ENCODE results near the gene SUSD3. TPM values are rescaled to one million over a fixed set of nuclear protein-coding genes. Genes with fewer than 3 reads are reported as not detected.

Gene SUSD3
- total RNA-seq, 2 donors from 2014 or later, result 0.67 to 3.3 TPM

DNA sequence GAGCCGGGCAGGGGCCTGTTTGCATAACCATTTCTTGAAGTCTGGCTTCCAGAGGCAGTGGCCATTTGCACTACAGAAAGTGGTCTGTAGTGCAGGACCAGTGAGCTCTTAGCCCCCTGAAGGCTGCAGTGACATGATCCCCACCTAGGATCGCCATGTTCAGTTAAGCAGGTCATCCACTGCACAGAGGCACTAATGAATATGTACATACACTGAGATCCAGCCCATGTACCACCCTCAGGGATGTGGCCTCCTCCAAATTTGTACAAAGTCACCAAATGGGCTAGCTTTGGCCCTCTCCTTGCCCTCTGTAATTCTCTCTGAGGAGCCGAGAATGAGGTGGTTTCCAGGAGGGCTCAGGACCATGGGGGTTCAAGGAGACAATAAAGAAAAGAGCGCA is 8.3 kb upstream of the SUSD3 start:
- Mint-ChIP-seq H3K4me3 (no peak overlapping the region), H3K9me3 (no peaks in the 10 kb centered on the region), H3K27me3 (peaks cover 0 to 22% of the 10 kb centered on the region in 2 donors), H3K27ac (no peak overlapping the region), H3K36me3 (no peaks in the 10 kb centered on the region), H3K4me1 (ENCODE audit: low read depth in 2 of 2) (peaks cover 0 to 2% of the 10 kb centered on the region in 2 donors)
- DNase-seq (ENCODE audit: low spot score) (no peak), ATAC-seq (no peak)

DNA sequence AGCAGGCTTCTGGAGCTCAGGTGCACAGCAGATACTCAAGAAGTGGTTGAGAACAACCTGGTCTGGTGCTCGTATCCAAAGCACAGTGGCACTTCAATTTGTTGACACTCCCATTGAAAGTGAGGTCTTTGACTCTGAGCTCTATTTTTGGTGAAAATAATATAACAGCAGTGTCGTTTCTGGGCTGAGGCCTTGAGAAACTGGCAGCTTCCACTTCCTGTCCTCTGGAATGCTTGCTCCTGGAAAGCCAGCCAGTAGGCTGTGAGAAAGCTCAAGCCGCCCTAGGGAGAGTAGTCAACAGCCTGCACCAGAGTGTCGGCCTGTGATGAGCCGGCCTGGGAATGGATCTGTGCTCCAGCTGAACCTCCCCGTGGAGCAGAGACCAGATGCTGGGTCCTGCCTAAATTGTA is 6.8 kb upstream of the SUSD3 start:
- no peak overlapping the region for H3K4me3 Mint-ChIP-seq
- H3K27me3 Mint-ChIP-seq, result peaks cover 0 to 18% of the 10 kb centered on the region in 2 donors
- no peaks in the 10 kb centered on the region for H3K36me3 Mint-ChIP-seq
- H3K4me1 Mint-ChIP-seq (ENCODE audit: low read depth in 2 of 2), result peaks cover 0 to 2% of the 10 kb centered on the region in 2 donors
- H3K27ac Mint-ChIP-seq, result no peak overlapping the region
- no peaks in the 10 kb centered on the region for H3K9me3 Mint-ChIP-seq
- ATAC-seq, result no peak
- no peak for DNase-seq (ENCODE audit: low spot score)

DNA sequence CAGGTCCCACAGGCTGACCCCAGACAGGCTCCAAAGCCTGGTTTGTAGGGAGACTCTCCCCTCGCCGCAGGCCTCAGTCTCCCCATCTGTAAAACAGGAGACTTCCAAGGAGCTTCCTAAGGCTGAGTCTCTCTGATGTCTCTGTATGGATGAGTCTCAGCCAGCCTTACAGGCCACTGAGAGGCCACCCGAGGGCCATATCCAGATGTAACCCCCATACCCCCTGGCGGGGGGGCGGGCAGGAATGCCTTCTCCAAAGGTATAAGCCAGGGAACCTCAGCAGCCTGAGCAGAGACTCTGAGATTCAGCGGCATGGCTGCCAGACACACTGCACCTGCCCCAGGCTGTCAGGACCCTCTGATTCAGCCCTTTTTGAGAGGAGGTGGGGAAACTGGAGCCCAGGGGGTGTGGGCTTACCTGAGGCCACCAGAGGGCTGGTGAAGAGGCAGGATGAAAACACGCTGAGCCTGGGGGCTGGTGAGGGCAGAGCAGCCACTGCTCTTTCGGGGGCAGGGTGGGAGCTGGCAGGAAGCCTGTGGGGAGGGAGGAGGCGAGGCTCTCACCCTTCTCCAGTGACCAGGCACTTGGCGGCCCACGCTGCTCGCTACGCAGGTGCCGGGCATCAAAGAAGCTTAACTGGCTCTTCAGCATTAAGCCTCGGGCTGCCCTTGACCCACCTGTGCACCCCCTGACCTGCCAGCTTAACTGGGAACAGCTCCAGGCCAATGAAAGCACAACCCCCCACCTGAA is 5.5 kb upstream of the SUSD3 start:
- no peak for DNase-seq (ENCODE audit: low spot score)
- Mint-ChIP-seq H3K4me1 (ENCODE audit: low read depth in 2 of 2) (peaks cover 0 to 6% of the 10 kb centered on the region in 2 donors), H3K4me3 (no peak overlapping the region), H3K36me3 (no peaks in the 10 kb centered on the region), H3K9me3 (no peaks in the 10 kb centered on the region), H3K27ac (no peak overlapping the region), H3K27me3 (peaks cover 0 to 13% of the 10 kb centered on the region in 2 donors)
- ATAC-seq, result no peak

DNA sequence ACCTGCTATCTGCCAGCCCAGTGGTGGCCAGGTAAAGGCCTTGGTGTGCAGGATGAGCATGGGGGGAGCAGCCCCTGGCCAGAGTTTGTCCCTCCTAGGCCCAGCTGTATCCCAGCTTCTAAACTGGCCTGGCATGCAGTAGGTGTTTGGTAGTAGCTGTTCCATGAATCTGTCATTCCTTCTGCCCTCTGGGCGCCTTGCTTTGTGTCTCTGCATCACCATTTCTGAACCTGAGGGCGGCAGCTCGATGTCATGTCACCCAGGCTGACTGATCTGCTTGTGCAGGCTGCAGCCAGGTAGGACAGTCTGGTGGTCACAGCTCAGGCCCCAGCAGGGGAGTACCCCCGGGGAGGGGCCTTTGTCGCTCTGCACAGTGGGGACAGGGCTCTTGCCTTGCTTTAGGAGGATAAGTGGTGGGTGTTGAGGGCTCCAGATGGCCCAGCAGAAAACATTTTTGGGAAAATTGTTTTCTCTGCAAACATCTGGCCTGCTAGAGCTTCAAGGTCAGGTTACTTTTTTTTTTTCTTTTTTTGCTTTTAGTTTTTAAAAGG is 4.6 kb upstream of the SUSD3 start:
- H3K9me3 Mint-ChIP-seq, result no peaks in the 10 kb centered on the region
- no peak overlapping the region for H3K4me3 Mint-ChIP-seq
- H3K36me3 Mint-ChIP-seq, result no peaks in the 10 kb centered on the region
- peaks cover 0 to 9% of the 10 kb centered on the region in 2 donors for H3K4me1 Mint-ChIP-seq (ENCODE audit: low read depth in 2 of 2)
- peaks cover 0 to 12% of the 10 kb centered on the region in 2 donors for H3K27me3 Mint-ChIP-seq
- no peak overlapping the region for H3K27ac Mint-ChIP-seq
- ATAC-seq, result no peak
- DNase-seq (ENCODE audit: low spot score), result no peak

DNA sequence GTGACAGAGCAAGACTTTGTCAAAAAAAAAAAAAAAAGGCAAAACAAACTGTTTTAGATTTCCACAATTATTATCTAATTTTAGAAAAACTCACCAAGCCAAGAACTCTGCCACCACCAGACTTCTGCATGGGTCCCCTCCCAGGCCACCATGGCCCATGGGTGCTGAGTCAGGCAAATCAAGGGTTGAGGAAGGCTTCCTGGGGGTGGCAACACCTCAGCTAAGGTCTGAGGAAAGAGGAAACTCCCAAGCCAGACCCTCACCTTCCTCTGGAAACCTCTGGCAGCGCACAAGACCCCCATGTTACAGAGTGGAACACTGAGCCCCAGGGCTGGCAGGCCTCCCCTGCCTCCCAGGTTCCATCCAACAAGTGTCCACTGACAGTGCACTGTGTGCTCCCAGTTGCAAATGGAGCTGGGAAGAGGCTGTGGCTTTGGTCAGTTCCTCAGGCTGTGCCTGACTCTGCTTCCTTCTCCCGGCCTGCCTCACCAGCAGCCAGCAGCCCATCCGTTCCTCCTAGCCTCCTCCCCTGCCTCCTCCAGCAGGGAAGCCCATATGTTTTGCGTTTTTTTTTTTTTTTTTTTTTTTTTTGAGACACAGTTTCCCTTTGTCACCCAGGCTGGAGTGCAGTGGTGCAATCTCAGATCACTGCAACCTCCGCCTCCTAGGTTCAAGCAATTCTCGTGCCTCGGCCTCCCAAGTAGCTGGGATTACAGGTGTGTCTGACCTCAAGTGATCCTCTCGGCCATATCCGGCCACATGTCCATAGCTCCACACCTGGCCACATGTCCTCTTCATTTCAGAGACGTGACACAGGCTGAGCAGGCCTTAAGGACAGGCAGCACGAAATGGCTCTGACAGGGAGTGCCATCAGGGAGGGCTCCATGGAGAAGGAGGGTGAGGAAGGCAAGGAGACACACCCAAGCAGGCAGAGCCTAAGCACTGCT is 3.5 kb upstream of the SUSD3 start:
- no peaks in the 10 kb centered on the region for H3K9me3 Mint-ChIP-seq
- peaks cover 0 to 4% of the 10 kb centered on the region in 2 donors for H3K27me3 Mint-ChIP-seq
- H3K27ac Mint-ChIP-seq, result no peak overlapping the region
- H3K4me1 Mint-ChIP-seq (ENCODE audit: low read depth in 2 of 2), result peaks cover 7 to 14% of the 10 kb centered on the region in 2 donors
- no peak overlapping the region for H3K4me3 Mint-ChIP-seq
- DNase-seq (ENCODE audit: low spot score) (no peak), ATAC-seq (no peak)
- H3K36me3 Mint-ChIP-seq, result no peaks in the 10 kb centered on the region

DNA sequence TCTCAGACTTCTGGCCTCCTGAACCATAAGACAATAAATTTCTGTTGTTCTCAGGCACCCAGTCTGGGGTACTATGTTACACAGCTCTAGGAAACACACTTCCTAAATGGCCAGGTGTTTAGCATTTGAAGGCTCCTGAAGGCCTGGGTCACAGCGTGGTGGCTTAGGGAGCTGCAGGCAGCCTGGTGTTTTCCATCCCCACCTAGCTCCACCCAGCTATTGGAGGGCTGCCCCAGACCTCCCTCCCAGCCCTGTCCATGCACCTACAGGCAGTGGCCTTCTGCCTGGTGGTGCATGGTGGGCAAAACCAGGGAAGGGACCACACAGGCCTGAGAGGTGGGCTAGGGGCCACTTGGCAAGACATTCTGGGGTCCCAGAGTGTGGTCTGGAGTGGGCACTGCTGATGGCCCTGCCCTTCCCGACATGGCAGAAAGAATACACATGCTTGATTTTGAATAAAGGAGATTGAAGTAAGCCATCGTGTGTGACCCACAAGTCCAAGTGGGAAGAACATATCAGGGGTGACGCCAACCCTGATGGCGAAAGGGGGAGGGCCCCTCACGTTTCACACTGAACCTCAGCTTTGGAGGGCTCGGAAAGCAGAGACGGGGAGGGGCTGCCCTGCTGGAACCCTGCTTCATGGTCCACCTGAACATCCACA is 1.3 kb upstream of the SUSD3 start:
- no peak overlapping the region for H3K4me3 Mint-ChIP-seq
- H3K4me1 Mint-ChIP-seq (ENCODE audit: low read depth in 2 of 2), result peaks cover 24 to 34% of the 10 kb centered on the region in 2 donors

DNA sequence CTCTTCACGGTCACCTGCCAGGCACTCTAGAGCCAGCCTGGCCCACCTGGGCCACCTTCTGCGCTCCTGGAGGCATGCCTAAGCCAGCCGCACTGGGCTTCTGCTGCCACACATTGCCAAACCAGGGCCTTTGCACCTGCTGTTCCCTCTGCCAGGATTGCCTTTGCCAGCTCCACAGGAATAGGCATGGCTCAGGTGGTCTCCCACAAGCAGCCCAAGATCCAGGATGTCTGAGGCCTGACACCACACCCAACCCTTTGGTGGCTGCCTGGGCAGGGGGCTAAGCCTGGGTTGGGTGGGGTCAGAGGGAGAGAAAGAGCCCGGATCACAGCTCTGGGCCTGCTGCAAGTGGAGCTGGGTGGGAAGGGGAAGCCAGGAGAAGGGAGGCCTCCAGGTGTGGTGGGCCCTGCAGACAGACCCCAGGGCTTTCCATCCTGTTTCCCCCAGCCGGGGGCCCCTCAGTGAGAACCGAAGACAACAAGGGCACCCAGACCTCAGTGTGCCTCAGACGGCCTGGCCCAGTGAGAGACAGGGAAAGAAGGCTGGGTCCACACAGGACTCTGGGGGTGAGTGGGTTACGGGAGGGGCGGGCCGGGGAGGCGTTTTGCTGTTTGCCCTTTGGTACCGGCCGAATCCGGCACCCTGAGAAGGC is 672 bp upstream of the SUSD3 start:
- no peaks in the 10 kb centered on the region for H3K9me3 Mint-ChIP-seq
- peaks cover 29 to 38% of the 10 kb centered on the region in 2 donors for H3K4me1 Mint-ChIP-seq (ENCODE audit: low read depth in 2 of 2)
- H3K27me3 Mint-ChIP-seq, result peaks cover 10 to 19% of the 10 kb centered on the region in 2 donors
- peak overlapping the region; percentile 27 for H3K4me3 Mint-ChIP-seq
- H3K36me3 Mint-ChIP-seq, result no peaks in the 10 kb centered on the region
- H3K27ac Mint-ChIP-seq, result no peak overlapping the region
- DNase-seq (ENCODE audit: low spot score), result no peak
- no peak for ATAC-seq

More for the DNA sequence above, 1.3 kb upstream of the SUSD3 start:
- Mint-ChIP-seq H3K36me3 (no peaks in the 10 kb centered on the region), H3K27ac (no peak overlapping the region), H3K27me3 (peaks cover 7 to 15% of the 10 kb centered on the region in 2 donors), H3K9me3 (no peaks in the 10 kb centered on the region)
- ATAC-seq (no peak), DNase-seq (ENCODE audit: low spot score) (no peak)

DNA sequence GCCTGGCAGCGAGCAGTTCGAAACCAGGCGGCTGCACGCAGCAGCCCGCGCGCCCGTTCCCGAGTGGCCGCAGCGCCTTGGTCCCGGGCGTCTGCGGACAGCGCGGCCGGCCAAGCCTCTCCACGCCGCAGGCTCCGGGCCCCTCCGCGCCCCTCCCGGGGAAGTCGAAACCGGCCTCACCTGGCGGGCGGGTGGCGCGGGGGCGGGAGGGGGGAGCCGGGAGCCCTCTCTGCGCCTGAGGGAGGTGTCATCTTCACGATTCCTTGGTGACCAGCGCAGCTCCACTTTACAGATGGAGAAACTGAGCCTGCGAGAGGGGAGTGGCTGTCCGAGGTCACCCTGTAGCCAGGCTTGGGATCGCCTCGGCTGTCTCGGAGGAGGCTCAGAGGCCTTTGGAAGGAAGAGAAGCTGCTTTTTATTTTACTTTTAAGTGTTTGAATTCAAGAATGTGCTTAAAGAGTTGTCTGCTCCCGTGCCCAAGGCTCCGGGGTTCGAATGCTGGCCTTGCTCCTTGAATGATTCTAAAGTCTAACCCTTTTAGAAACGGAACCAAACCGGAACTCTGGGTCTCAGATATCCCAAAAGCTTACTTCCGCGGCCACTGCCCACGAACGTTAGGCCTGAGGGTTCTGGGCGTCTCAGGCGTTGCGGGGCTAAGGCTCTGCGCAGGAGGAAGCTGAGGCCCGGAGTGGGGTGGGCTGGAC is 662 bp downstream of the SUSD3 start:
- Mint-ChIP-seq H3K36me3 (no peaks in the 10 kb centered on the region), H3K27ac (no peak overlapping the region), H3K9me3 (no peaks in the 10 kb centered on the region), H3K4me3 (peak overlapping the region; percentile 87), H3K27me3 (peaks cover 10 to 23% of the 10 kb centered on the region in 2 donors), H3K4me1 (ENCODE audit: low read depth in 2 of 2) (peaks cover 35 to 41% of the 10 kb centered on the region in 2 donors)
- no peak for DNase-seq (ENCODE audit: low spot score)
- peak in 1 of 2 donors; percentile 8 for ATAC-seq

DNA sequence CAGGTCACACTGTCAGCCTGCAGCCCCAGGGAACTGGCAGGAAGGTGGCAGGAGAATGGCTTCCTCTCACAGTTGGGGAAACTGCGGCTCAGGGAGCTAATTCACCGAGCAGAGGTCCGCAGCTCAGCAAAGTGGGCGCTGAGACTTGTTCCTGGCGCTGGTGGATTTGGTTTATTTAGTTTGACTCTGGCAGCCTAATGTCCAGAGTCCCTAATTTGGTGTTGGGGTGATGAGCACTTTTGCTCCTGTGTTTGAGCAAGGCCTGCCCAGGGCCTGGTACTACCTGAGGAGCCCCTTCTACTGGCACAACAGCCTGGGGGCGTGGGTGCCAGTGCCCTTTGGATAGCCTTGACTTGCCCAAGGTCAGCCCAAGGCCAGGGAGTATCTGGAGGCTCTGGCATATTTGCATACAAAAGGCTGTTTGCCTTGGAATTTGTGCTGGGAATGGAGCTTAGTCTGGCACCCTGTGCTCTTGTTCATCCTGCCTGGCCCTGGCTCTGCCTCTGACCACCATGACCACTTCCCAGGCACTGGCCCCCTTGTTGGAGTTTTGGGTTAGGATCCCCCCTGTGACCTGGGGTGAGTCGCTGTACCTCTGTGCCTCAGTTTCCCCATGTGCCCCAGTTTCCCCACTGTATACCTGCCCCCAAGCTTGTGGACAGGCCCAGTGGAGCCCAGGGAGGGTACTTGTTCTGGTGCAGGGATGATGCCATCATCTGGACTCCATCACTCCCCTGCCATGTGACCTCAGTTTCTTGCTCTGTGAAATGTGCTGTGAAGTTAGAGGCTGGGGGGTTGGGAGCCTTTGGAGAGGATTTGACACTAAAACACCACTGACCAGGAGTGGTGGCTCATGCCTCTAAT is 1.4 kb downstream of the SUSD3 start:
- ATAC-seq, result no peak
- H3K27me3 Mint-ChIP-seq, result peaks cover 10 to 27% of the 10 kb centered on the region in 2 donors
- no peaks in the 10 kb centered on the region for H3K36me3 Mint-ChIP-seq
- H3K4me1 Mint-ChIP-seq (ENCODE audit: low read depth in 2 of 2), result peaks cover 43 to 49% of the 10 kb centered on the region in 2 donors
- no peaks in the 10 kb centered on the region for H3K9me3 Mint-ChIP-seq
- no peak for DNase-seq (ENCODE audit: low spot score)
- peak overlapping the region; percentile 57 to 71 for H3K27ac Mint-ChIP-seq
- H3K4me3 Mint-ChIP-seq, result peak overlapping the region; percentile 87

DNA sequence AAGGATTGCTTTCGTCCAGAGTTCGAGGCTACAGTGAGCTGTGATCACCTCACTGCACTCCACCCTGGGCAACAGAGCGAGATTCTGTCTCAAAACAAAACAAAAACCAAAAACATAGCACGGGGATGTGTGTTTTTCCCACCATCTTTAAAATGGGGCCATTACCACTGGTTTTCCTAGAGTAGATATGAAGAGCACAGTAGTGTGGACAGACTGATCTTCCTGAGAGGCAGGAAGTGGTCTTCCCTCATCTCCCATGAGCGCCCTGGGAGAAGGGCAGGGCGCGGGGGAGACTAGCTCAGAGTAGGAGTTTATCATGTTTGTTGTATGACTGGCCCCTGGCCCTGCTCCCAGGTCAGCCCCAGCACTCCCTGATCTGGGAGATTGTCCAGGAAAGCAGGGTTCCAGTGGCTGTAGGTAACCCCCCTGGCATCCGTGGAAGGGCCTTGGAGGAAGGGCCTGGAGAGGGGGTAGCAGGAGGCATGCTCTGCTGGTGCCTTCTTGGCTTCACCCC is 2.3 kb downstream of the SUSD3 start:
- Mint-ChIP-seq H3K4me3 (peak overlapping the region; percentile 87), H3K27ac (peak overlapping the region; percentile 57 to 71), H3K27me3 (peaks cover 10 to 27% of the 10 kb centered on the region in 2 donors), H3K4me1 (ENCODE audit: low read depth in 2 of 2) (peaks cover 48 to 57% of the 10 kb centered on the region in 2 donors), H3K9me3 (no peaks in the 10 kb centered on the region), H3K36me3 (no peaks in the 10 kb centered on the region)
- no peak for ATAC-seq
- DNase-seq (ENCODE audit: low spot score), result no peak

DNA sequence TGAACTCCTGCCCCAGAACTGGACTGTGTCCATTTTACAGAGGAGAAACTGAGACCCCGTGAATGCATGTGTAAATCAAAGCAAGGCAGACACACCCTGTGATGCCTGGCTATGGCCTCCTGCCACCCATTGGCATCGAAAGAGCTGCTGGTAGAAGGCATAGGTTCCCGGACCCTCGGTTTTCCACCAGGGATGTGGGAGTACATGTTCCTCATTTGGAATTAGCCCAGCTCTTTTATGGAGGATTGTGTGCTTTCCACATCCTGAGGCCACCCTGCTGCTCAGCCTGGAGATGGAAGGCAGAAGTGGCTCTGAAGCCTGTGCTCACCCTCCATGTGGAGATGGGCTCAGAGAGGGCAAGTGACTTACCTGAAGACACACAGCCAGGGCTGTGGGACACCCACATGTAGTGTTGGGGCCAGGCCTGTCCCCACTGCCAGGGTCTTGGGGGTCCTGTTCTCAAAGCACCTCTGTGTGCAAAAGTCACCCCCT is 2.8 kb downstream of the SUSD3 start:
- H3K9me3 Mint-ChIP-seq, result no peaks in the 10 kb centered on the region
- DNase-seq (ENCODE audit: low spot score), result no peak
- peaks cover 10 to 27% of the 10 kb centered on the region in 2 donors for H3K27me3 Mint-ChIP-seq
- H3K36me3 Mint-ChIP-seq, result no peaks in the 10 kb centered on the region
- H3K27ac Mint-ChIP-seq, result peak overlapping the region; percentile 57 to 71
- H3K4me1 Mint-ChIP-seq (ENCODE audit: low read depth in 2 of 2), result peaks cover 48 to 59% of the 10 kb centered on the region in 2 donors
- peak overlapping the region; percentile 87 for H3K4me3 Mint-ChIP-seq
- no peak for ATAC-seq
